Measurements from ENCODE around the gene C1QTNF8.

Gene C1QTNF8

DNA sequence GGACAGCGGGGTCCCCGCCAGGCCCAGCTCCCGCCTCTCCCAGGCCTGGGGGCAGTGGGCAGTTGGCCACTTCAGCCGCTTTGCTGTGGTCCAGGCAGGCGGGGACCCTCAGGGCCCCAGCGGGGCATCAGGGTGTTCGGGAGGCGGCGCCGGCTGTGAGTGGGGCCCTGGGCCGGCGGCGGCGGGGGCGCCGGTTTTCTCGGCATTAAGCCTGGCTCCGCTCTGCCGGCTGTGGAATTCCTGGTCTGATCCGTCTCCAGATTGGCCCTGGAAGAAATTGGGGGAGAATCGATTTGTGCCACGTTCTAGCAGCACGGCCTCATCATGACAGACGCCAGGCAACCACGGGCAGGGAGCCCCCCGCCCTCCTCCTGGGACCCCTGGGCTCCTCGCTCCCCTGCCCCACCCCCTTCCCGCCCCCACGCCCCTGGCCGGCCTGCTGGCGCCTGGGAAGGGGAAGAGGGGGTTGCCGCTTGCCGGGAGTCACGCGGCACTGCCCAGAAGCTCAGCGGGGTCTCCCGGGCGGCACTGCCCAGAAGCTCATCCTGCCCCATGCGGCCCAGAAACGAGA is 52.1 kb downstream of the C1QTNF8 start:
- TF ChIP-seq EZH2phosphoT487 (IDR thresholded peaks at IDR 0.05; ENCODE audit: low read depth), result no peak
- no peak for TF ChIP-seq CTCF (IDR thresholded peaks at IDR 0.05; ENCODE audit: low read depth, low read length)

GRCh38 chr16:1042866-1043265 is 53.2 kb downstream of the C1QTNF8 start:
- H4K20me1 ChIP-seq (ENCODE audit: insufficient read depth, low read length), result no peaks in the 10 kb centered on the region
- TF ChIP-seq EZH2phosphoT487 (IDR thresholded peaks at IDR 0.05; ENCODE audit: low read depth) (no peak), CTCF (IDR thresholded peaks at IDR 0.05; ENCODE audit: low read depth, low read length) (no peak)
- no peaks in the 10 kb centered on the region for H3K4me1 ChIP-seq (ENCODE audit: low read length)
- no peak overlapping the region for H3K9ac ChIP-seq (ENCODE audit: low read length)
- H3K9me3 ChIP-seq (ENCODE audit: insufficient read depth, low read length), result no peaks in the 10 kb centered on the region
- no peak overlapping the region for H3K4me2 ChIP-seq (ENCODE audit: low read length)
- H3K79me2 ChIP-seq (ENCODE audit: low read length), result no peaks in the 10 kb centered on the region
- H3K27me3 ChIP-seq (ENCODE audit: low read depth, low read length), result no peaks in the 10 kb centered on the region
- H3K36me3 ChIP-seq (replicated peaks; ENCODE audit: low read depth, low read length), result no peaks in the 10 kb centered on the region
- H2AFZ ChIP-seq (ENCODE audit: low read depth, low read length), result no peak overlapping the region
- H3K27ac ChIP-seq (ENCODE audit: low read length), result no peak overlapping the region
- H3K4me3 ChIP-seq (ENCODE audit: low read length), result no peak overlapping the region

More for the DNA sequence above, 52.1 kb downstream of the C1QTNF8 start:
- H3K79me2 ChIP-seq (ENCODE audit: low read length), result no peaks in the 10 kb centered on the region
- H3K4me1 ChIP-seq (ENCODE audit: low read length), result no peaks in the 10 kb centered on the region
- H3K4me2 ChIP-seq (ENCODE audit: low read length), result no peak overlapping the region
- H3K4me3 ChIP-seq (ENCODE audit: low read length), result no peak overlapping the region
- no peak overlapping the region for H3K9ac ChIP-seq (ENCODE audit: low read length)
- no peak overlapping the region for H2AFZ ChIP-seq (ENCODE audit: low read depth, low read length)
- no peaks in the 10 kb centered on the region for H3K36me3 ChIP-seq (replicated peaks; ENCODE audit: low read depth, low read length)
- H4K20me1 ChIP-seq (ENCODE audit: insufficient read depth, low read length), result no peaks in the 10 kb centered on the region
- no peak overlapping the region for H3K27ac ChIP-seq (ENCODE audit: low read length)
- H3K9me3 ChIP-seq (ENCODE audit: insufficient read depth, low read length), result no peaks in the 10 kb centered on the region
- H3K27me3 ChIP-seq (ENCODE audit: low read depth, low read length), result no peaks in the 10 kb centered on the region

DNA sequence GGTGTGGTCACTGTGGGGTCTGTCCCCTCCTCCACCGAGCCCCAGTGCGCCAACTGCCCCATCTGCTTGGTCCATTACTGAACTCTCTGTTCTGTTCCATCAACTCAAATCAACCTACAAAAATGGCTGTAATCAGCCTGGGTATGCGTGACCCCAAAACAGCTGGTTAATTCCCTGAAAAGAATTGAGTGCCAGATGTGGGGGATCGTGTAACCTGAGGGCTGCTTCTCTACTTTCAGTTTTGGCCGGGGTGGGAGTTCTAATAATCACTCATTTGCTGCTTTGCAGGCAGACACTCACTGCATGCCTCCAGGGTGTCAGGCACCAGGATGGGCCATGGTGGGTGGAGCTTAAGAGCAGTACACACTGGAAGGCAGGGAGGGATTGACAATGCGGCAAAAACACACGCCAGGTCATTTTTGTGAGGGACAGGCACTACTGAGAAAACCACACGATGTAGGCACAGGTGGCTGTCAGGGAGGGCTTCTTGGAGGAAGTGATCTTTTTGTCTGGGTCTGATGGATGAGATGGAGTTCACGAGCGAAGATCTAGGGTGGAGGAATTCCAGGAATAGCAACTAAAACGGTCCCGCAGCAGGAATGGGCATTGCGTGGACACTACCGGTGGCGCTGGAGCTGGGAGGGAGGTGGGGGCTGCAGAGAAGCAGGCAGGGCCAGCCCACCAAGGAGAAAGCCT is 53.8 kb downstream of the C1QTNF8 start:
- Histone ChIP-seq H3K9me3 (ENCODE audit: insufficient read depth, low read length) (no peaks in the 10 kb centered on the region), H3K27ac (ENCODE audit: low read length) (no peak overlapping the region), H3K27me3 (ENCODE audit: low read depth, low read length) (no peaks in the 10 kb centered on the region), H3K9ac (ENCODE audit: low read length) (no peak overlapping the region), H4K20me1 (ENCODE audit: insufficient read depth, low read length) (no peaks in the 10 kb centered on the region), H3K4me2 (ENCODE audit: low read length) (no peak overlapping the region), H3K4me1 (ENCODE audit: low read length) (no peaks in the 10 kb centered on the region), H2AFZ (ENCODE audit: low read depth, low read length) (no peak overlapping the region), H3K36me3 (replicated peaks; ENCODE audit: low read depth, low read length) (no peaks in the 10 kb centered on the region), H3K79me2 (ENCODE audit: low read length) (no peaks in the 10 kb centered on the region), H3K4me3 (ENCODE audit: low read length) (no peak overlapping the region)
- TF ChIP-seq CTCF (IDR thresholded peaks at IDR 0.05; ENCODE audit: low read depth, low read length), result no peak

GRCh38 chr16:1040346-1040745 is 55.7 kb downstream of the C1QTNF8 start:
- H3K79me2 ChIP-seq (ENCODE audit: low read length), result no peaks in the 10 kb centered on the region
- no peaks in the 10 kb centered on the region for H3K27me3 ChIP-seq (ENCODE audit: low read depth, low read length)

More at GRCh38 chr16:1040346-1040745, 55.7 kb downstream of the C1QTNF8 start:
- Histone ChIP-seq H3K36me3 (replicated peaks; ENCODE audit: low read depth, low read length) (no peaks in the 10 kb centered on the region), H4K20me1 (ENCODE audit: insufficient read depth, low read length) (no peaks in the 10 kb centered on the region), H3K9ac (ENCODE audit: low read length) (no peak overlapping the region), H3K9me3 (ENCODE audit: insufficient read depth, low read length) (no peaks in the 10 kb centered on the region), H3K27ac (ENCODE audit: low read length) (no peak overlapping the region), H3K4me2 (ENCODE audit: low read length) (no peak overlapping the region), H3K4me3 (ENCODE audit: low read length) (no peak overlapping the region), H2AFZ (ENCODE audit: low read depth, low read length) (no peak overlapping the region), H3K4me1 (ENCODE audit: low read length) (no peaks in the 10 kb centered on the region)
- TF ChIP-seq EZH2phosphoT487 (IDR thresholded peaks at IDR 0.05; ENCODE audit: low read depth), result no peak
- no peak for TF ChIP-seq CTCF (IDR thresholded peaks at IDR 0.05; ENCODE audit: low read depth, low read length)

Data from OCI-LY3 (cell line).